GM23338 (cell line): ENCODE measurements around the gene STRIP1. TPM values are rescaled to one million over a fixed set of nuclear protein-coding genes. Genes with fewer than 3 reads are reported as not detected.

Experiments used
- ATAC-seq: fragments of 200-7000 bp; cut with Tn5 transposase; 3 replicates; pipeline ENCODE4 v1.9.1; 2020
- DNase-seq: peaks from one replicate; pipeline ENCODE4 v3.0.0-alpha.2; 2015; ENCODE audit warnings: low spot score
- H2AFZ ChIP-seq: fragments of 200-600 bp; sonication (generic); 2 replicates; pipeline ENCODE4 v1.8.0; 2016; ENCODE audit warnings: antibody characterized with exemption, mild to moderate bottlenecking, moderate library complexity
- H3F3A ChIP-seq: fragments of 200-600 bp; sonication (generic); replicated peaks from 2 replicates; pipeline ENCODE4 v1.8.0; 2017; ENCODE audit warnings: antibody characterized with exemption, mixed run types, low read depth
- H3K27ac ChIP-seq: fragments of 200-600 bp; sonication (generic); 2 replicates; pipeline ENCODE4 v1.6.1; 2016; ENCODE audit warnings: low read depth
- H3K27me3 ChIP-seq: fragments of 200-600 bp; sonication (generic); 2 replicates; pipeline ENCODE4 v1.8.0; 2016; ENCODE audit warnings: mild to moderate bottlenecking, mixed run types, moderate library complexity; ENCODE audit not compliant: insufficient read depth
- H3K36me3 ChIP-seq: fragments of 200-600 bp; sonication (generic); 2 replicates; pipeline ENCODE4 v1.8.0; 2016; ENCODE audit warnings: mild to moderate bottlenecking; ENCODE audit not compliant: insufficient read depth
- H3K4me1 ChIP-seq: fragments of 200-600 bp; sonication (generic); 2 replicates; pipeline ENCODE4 v1.8.0; 2016; ENCODE audit warnings: mild to moderate bottlenecking, moderate library complexity; ENCODE audit not compliant: insufficient read depth
- H3K4me2 ChIP-seq: fragments of 200-600 bp; sonication (generic); 2 replicates; pipeline ENCODE4 v1.7.1; 2017; ENCODE audit warnings: mixed run types
- H3K4me3 ChIP-seq: fragments of 200-600 bp; sonication (generic); 2 replicates; pipeline ENCODE4 v1.6.1; 2016; ENCODE audit warnings: mixed run types
- H3K79me2 ChIP-seq: fragments of 200-600 bp; sonication (generic); replicated peaks from 2 replicates; pipeline ENCODE4 v1.8.0; 2017; ENCODE audit warnings: mild to moderate bottlenecking; ENCODE audit not compliant: insufficient read depth
- H3K9me2 ChIP-seq: fragments of 200-600 bp; sonication (generic); 2 replicates; pipeline ENCODE4 v1.8.0; 2017; ENCODE audit not compliant: insufficient read depth
- H4K20me1 ChIP-seq: fragments of 200-600 bp; sonication (generic); replicated peaks from 2 replicates; pipeline ENCODE4 v1.8.0; 2017; ENCODE audit warnings: mild to moderate bottlenecking; ENCODE audit not compliant: insufficient read depth
- H3K27ac Mint-ChIP-seq: 2 replicates; pipeline ENCODE4 v1.8.0; 2020; ENCODE audit warnings: inconsistent platforms, mild to moderate bottlenecking, moderate library complexity, mixed read lengths
- H3K27me3 Mint-ChIP-seq: 3 replicates; pipeline ENCODE4 v1.8.0; 2022; ENCODE audit warnings: low read depth, mild to moderate bottlenecking, moderate library complexity, mixed read lengths, inconsistent platforms; ENCODE audit not compliant: insufficient read depth, poor library complexity
- H3K36me3 Mint-ChIP-seq: 3 replicates; pipeline ENCODE4 v1.8.0; 2021; ENCODE audit warnings: low read depth, mild to moderate bottlenecking, inconsistent platforms, moderate library complexity, mixed read lengths
- H3K4me1 Mint-ChIP-seq: 3 replicates; pipeline ENCODE4 v1.8.0; 2020; ENCODE audit warnings: mild to moderate bottlenecking, inconsistent platforms, mixed read lengths
- H3K4me3 Mint-ChIP-seq: 3 replicates; pipeline ENCODE4 v1.8.0; 2021; ENCODE audit warnings: moderate library complexity, mild to moderate bottlenecking, inconsistent platforms, mixed read lengths
- H3K9me3 Mint-ChIP-seq: 3 replicates; pipeline ENCODE4 v1.8.0; 2020; ENCODE audit warnings: moderate library complexity, mild to moderate bottlenecking, inconsistent platforms, mixed read lengths
- CREB1 ChIP-seq: fragments of 250-450 bp; sonication (Bioruptor Pico); IDR thresholded peaks from 2 replicates; pipeline ENCODE4 v1.5.0; 2020; ENCODE audit warnings: low read depth, mild to moderate bottlenecking, moderate library complexity
- EZH2 ChIP-seq: fragments of 200-600 bp; sonication (generic); IDR thresholded peaks from one replicate; pipeline ENCODE4 v1.8.0; 2017; ENCODE audit warnings: antibody characterized with exemption, mild to moderate bottlenecking, low read depth; ENCODE audit not compliant: unreplicated experiment
- JUNB ChIP-seq: IDR thresholded peaks from one replicate; pipeline ENCODE4 v1.6.1; 2016; ENCODE audit warnings: antibody characterized with exemption; ENCODE audit not compliant: unreplicated experiment
- POLR2AphosphoS5 ChIP-seq: IDR thresholded peaks from 2 replicates; pipeline ENCODE4 v1.6.1; 2016; ENCODE audit warnings: antibody characterized with exemption, low read depth
- STAT1 ChIP-seq: IDR thresholded peaks from one replicate; pipeline ENCODE4 v1.6.1; 2016; ENCODE audit warnings: antibody characterized with exemption; ENCODE audit not compliant: unreplicated experiment
- ZNF114 ChIP-seq: fragments of 250-450 bp; sonication (Bioruptor Pico); IDR thresholded peaks from 2 replicates; pipeline ENCODE4 v1.5.0; 2020; ENCODE audit warnings: mild to moderate bottlenecking, moderate library complexity
- ZNF331 ChIP-seq: fragments of 250-450 bp; sonication (Bioruptor Pico); IDR thresholded peaks from 2 replicates; pipeline ENCODE4 v1.5.0; 2020; ENCODE audit warnings: low read depth, mild to moderate bottlenecking, moderate library complexity
- polyA plus RNA-seq: library from polyadenylated mRNA; unstranded; fragments of >200 nt; fragmentation: Nextera tagmentation; extraction: Ambion mirVana; gene quantifications from 2 replicates; pipeline ENCODE4 v1.2.1, GENCODE V29; 2016
- total RNA-seq: library from RNA; depleted of rRNA; stranded (reverse); fragments of >200 nt; shearing (Covaris generic); gene quantifications from 2 replicates; pipeline ENCODE4 v1.2.3, GENCODE V29; 2014
- TF ChIP-seq, protein P1 (sequence below): fragments of 250-450 bp; sonication (Bioruptor Pico); IDR thresholded peaks from 2 replicates; pipeline ENCODE4 v1.5.0; 2020; ENCODE audit warnings: mild to moderate bottlenecking, moderate library complexity
- TF ChIP-seq, protein P2 (sequence below): IDR thresholded peaks from 2 replicates; pipeline ENCODE4 v1.6.1; 2016; ENCODE audit warnings: antibody characterized with exemption
- TF ChIP-seq, protein P3 (sequence below): IDR thresholded peaks from one replicate; pipeline ENCODE4 v1.6.1; 2018; ENCODE audit warnings: antibody characterized with exemption; ENCODE audit not compliant: unreplicated experiment

The STRIP1 gene
- total and polyA plus RNA-seq, 2 experiments from 2014 or later: 17.2 to 50.6 TPM

DNA sequence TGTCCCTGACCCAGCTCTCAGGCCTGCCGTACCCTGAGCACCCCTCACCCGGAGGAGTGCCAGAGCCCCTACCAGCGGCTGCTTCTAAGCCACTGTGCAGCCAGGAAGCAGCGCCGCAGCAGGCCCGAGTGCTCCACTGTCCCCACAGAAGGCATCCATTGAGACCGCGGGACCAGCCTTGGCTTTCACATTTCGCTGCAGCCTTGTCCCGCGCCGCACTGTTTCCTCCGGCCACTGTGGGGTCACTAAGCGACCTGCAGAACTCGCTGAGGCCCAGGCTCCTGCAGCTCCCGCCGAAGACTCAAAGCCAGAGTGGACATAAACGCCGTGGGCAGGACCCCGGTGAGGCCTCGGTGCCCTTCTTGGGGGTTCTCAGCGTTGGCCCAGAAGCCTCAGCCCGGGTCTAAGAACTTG, 33.1 kb downstream of the STRIP1 start (continued):
- TF ChIP-seq, protein P1, sequence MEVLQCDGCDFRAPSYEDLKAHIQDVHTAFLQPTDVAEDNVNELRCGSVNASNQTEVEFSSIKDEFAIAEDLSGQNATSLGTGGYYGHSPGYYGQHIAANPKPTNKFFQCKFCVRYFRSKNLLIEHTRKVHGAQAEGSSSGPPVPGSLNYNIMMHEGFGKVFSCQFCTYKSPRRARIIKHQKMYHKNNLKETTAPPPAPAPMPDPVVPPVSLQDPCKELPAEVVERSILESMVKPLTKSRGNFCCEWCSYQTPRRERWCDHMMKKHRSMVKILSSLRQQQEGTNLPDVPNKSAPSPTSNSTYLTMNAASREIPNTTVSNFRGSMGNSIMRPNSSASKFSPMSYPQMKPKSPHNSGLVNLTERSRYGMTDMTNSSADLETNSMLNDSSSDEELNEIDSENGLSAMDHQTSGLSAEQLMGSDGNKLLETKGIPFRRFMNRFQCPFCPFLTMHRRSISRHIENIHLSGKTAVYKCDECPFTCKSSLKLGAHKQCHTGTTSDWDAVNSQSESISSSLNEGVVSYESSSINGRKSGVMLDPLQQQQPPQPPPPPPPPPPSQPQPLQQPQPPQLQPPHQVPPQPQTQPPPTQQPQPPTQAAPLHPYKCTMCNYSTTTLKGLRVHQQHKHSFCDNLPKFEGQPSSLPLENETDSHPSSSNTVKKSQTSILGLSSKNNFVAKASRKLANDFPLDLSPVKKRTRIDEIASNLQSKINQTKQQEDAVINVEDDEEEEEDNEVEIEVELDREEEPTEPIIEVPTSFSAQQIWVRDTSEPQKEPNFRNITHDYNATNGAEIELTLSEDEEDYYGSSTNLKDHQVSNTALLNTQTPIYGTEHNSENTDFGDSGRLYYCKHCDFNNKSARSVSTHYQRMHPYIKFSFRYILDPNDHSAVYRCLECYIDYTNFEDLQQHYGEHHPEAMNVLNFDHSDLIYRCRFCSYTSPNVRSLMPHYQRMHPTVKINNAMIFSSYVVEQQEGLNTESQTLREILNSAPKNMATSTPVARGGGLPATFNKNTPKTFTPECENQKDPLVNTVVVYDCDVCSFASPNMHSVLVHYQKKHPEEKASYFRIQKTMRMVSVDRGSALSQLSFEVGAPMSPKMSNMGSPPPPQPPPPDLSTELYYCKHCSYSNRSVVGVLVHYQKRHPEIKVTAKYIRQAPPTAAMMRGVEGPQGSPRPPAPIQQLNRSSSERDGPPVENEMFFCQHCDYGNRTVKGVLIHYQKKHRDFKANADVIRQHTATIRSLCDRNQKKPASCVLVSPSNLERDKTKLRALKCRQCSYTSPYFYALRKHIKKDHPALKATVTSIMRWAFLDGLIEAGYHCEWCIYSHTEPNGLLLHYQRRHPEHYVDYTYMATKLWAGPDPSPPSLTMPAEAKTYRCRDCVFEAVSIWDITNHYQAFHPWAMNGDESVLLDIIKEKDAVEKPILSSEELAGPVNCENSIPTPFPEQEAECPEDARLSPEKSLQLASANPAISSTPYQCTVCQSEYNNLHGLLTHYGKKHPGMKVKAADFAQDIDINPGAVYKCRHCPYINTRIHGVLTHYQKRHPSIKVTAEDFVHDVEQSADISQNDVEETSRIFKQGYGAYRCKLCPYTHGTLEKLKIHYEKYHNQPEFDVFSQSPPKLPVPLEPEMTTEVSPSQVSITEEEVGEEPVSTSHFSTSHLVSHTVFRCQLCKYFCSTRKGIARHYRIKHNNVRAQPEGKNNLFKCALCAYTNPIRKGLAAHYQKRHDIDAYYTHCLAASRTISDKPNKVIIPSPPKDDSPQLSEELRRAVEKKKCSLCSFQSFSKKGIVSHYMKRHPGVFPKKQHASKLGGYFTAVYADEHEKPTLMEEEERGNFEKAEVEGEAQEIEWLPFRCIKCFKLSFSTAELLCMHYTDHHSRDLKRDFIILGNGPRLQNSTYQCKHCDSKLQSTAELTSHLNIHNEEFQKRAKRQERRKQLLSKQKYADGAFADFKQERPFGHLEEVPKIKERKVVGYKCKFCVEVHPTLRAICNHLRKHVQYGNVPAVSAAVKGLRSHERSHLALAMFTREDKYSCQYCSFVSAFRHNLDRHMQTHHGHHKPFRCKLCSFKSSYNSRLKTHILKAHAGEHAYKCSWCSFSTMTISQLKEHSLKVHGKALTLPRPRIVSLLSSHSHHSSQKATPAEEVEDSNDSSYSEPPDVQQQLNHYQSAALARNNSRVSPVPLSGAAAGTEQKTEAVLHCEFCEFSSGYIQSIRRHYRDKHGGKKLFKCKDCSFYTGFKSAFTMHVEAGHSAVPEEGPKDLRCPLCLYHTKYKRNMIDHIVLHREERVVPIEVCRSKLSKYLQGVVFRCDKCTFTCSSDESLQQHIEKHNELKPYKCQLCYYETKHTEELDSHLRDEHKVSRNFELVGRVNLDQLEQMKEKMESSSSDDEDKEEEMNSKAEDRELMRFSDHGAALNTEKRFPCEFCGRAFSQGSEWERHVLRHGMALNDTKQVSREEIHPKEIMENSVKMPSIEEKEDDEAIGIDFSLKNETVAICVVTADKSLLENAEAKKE: no peak
- TF ChIP-seq JUNB (no peak), CREB1 (no peak), POLR2AphosphoS5 (no peak), EZH2 (peak; percentile 96)

DNA sequence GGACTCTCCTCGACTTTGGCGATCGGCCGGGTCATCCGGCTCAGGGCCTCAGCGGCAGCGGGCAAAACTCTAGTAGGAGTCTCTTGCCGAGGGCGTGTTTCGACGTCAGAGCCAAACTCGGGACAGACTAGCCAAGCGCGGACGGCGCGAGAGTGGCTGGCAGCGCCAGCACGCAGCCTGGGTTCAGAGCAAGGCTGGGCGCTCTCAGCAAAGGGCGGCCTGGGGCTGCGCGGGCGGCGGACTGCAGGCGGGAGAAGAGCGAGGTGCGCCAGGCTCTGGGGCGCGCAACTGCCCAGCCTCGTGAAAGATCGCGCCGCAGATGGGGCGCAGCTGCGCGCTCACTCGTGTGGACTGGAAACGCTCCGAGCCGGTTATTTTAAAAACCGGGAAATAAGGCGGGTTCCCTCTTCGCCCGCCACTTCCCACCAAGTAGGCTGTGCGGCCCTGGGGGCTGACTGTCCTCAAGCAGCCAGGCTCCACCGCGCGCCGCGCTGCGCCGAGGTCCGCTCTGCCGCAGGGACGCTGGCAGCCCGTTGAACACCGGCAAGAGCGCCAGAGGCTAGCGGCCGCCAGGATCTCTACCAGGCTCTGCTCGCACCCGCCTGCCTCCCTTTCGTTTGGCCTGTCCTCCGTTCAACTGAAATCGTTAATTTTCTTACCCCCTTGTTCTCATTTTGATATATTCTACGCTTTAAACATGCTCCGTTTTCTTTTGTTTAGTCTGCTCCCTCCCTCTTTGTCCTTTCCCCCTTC, 33.6 kb downstream of the STRIP1 start:
- Mint-ChIP-seq H3K4me1 (peaks cover 12% of the 10 kb centered on the region), H3K27me3 (peaks cover 87% of the 10 kb centered on the region), H3K9me3 (peaks cover 3% of the 10 kb centered on the region; the same call in 1 of the 3 replicates), H3K27ac (no peak overlapping the region), H3K4me3 (peak overlapping the region; percentile 67), H3K36me3 (no peaks in the 10 kb centered on the region; the same call in 2 of the 3 replicates)
- Histone ChIP-seq H3K9me2 (no peaks in the 10 kb centered on the region), H3K4me3 (peak overlapping the region; percentile 58), H3K4me1 (peaks cover 22% of the 10 kb centered on the region), H4K20me1 (no peaks in the 10 kb centered on the region; the same call in 1 of the 2 replicates), H2AFZ (peak overlapping the region; percentile 95), H3K4me2 (peak overlapping the region; percentile 87), H3K27me3 (peaks cover 89% of the 10 kb centered on the region), H3K27ac (no peak overlapping the region), H3F3A (0 out of 2 replicates have a peak, but pooled peaks cover 4% of the 10 kb centered on the region), H3K36me3 (no peaks in the 10 kb centered on the region), H3K79me2 (no peaks in the 10 kb centered on the region)
- peak; percentile 50 for ATAC-seq
- peak; percentile 73 for DNase-seq
- TF ChIP-seq, protein P2, sequence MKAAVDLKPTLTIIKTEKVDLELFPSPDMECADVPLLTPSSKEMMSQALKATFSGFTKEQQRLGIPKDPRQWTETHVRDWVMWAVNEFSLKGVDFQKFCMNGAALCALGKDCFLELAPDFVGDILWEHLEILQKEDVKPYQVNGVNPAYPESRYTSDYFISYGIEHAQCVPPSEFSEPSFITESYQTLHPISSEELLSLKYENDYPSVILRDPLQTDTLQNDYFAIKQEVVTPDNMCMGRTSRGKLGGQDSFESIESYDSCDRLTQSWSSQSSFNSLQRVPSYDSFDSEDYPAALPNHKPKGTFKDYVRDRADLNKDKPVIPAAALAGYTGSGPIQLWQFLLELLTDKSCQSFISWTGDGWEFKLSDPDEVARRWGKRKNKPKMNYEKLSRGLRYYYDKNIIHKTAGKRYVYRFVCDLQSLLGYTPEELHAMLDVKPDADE: no peak
- TF ChIP-seq, protein P3, sequence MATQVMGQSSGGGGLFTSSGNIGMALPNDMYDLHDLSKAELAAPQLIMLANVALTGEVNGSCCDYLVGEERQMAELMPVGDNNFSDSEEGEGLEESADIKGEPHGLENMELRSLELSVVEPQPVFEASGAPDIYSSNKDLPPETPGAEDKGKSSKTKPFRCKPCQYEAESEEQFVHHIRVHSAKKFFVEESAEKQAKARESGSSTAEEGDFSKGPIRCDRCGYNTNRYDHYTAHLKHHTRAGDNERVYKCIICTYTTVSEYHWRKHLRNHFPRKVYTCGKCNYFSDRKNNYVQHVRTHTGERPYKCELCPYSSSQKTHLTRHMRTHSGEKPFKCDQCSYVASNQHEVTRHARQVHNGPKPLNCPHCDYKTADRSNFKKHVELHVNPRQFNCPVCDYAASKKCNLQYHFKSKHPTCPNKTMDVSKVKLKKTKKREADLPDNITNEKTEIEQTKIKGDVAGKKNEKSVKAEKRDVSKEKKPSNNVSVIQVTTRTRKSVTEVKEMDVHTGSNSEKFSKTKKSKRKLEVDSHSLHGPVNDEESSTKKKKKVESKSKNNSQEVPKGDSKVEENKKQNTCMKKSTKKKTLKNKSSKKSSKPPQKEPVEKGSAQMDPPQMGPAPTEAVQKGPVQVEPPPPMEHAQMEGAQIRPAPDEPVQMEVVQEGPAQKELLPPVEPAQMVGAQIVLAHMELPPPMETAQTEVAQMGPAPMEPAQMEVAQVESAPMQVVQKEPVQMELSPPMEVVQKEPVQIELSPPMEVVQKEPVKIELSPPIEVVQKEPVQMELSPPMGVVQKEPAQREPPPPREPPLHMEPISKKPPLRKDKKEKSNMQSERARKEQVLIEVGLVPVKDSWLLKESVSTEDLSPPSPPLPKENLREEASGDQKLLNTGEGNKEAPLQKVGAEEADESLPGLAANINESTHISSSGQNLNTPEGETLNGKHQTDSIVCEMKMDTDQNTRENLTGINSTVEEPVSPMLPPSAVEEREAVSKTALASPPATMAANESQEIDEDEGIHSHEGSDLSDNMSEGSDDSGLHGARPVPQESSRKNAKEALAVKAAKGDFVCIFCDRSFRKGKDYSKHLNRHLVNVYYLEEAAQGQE: no peak
- TF ChIP-seq ZNF331 (CRISPR knock-in tag): no peak
- no peak for TF ChIP-seq STAT1
- no peak for TF ChIP-seq CREB1
- TF ChIP-seq POLR2AphosphoS5: no peak
- no peak for TF ChIP-seq JUNB
- no peak for TF ChIP-seq ZNF114
- peak; percentile 75 for TF ChIP-seq EZH2
